ENCODE data around the gene EPB41L2.
A peak's percentile ranks its signal among the peaks of the same experiment; 100 is the strongest.

The EPB41L2 gene

GRCh38 chr6:130885392-130886192 is 177.5 kb downstream of the EPB41L2 start:
- no peak overlapping the region for H3K4me3 ChIP-seq (ENCODE audit: control insufficient read depth, low read depth, low read length)
- peak; percentile 93 for TF ChIP-seq CTCF (conservative IDR thresholded peaks at IDR 0.05; ENCODE audit: control insufficient read depth, insufficient read depth, low read depth, low read length)
- peak; percentile 85 for DNase-seq (ENCODE audit: low read depth)

GRCh38 chr6:130882370-130882769 is 180.7 kb downstream of the EPB41L2 start:
- H3K4me3 ChIP-seq (ENCODE audit: control insufficient read depth, low read depth, low read length), result no peak overlapping the region
- TF ChIP-seq CTCF (conservative IDR thresholded peaks at IDR 0.05; ENCODE audit: control insufficient read depth, insufficient read depth, low read depth, low read length), result no peak

GRCh38 chr6:130879826-130880225 is 183.2 kb downstream of the EPB41L2 start:
- no peak for DNase-seq (ENCODE audit: low read depth)
- TF ChIP-seq CTCF (conservative IDR thresholded peaks at IDR 0.05; ENCODE audit: control insufficient read depth, insufficient read depth, low read depth, low read length), result no peak
- no peak overlapping the region for H3K4me3 ChIP-seq (ENCODE audit: control insufficient read depth, low read depth, low read length)

More at GRCh38 chr6:130882370-130882769, 180.7 kb downstream of the EPB41L2 start:
- DNase-seq (ENCODE audit: low read depth), result no peak

GRCh38 chr6:130873746-130874145 is 189.3 kb downstream of the EPB41L2 start:
- DNase-seq (ENCODE audit: low read depth), result no peak

GRCh38 chr6:130872250-130873095 is 190.6 kb downstream of the EPB41L2 start:
- no peak overlapping the region for H3K4me3 ChIP-seq (ENCODE audit: control insufficient read depth, low read depth, low read length)
- TF ChIP-seq CTCF (conservative IDR thresholded peaks at IDR 0.05; ENCODE audit: control insufficient read depth, insufficient read depth, low read depth, low read length), result peak; percentile 98
- peak; percentile 56 for DNase-seq (ENCODE audit: low read depth)

More at GRCh38 chr6:130873746-130874145, 189.3 kb downstream of the EPB41L2 start:
- no peak for TF ChIP-seq CTCF (conservative IDR thresholded peaks at IDR 0.05; ENCODE audit: control insufficient read depth, insufficient read depth, low read depth, low read length)
- no peak overlapping the region for H3K4me3 ChIP-seq (ENCODE audit: control insufficient read depth, low read depth, low read length)

GRCh38 chr6:130870179-130870880 is 192.7 kb downstream of the EPB41L2 start:
- no peak overlapping the region for H3K4me3 ChIP-seq (ENCODE audit: control insufficient read depth, low read depth, low read length)
- DNase-seq (ENCODE audit: low read depth), result no peak
- no peak for TF ChIP-seq CTCF (conservative IDR thresholded peaks at IDR 0.05; ENCODE audit: control insufficient read depth, insufficient read depth, low read depth, low read length)

All from fibroblast of mammary gland (primary cell).